Body of pancreas (tissue), 4 donors: ENCODE data around the gene GNAI1.

Experiments used
- POLR2A ChIP-seq, 3 donors: fragments of 450-650 bp; IDR thresholded peaks; one replicate each; pipeline ENCODE4 v1.6.1; 2016; ENCODE audit warnings: antibody characterized with exemption in 3 of 3, mild to moderate bottlenecking in 2 of 3
- TF ChIP-seq, protein P1 (sequence below), 7 experiments: fragments of 450-650 bp in 4 of 7; fragments of 200-600 bp in 3 of 7; sonication (generic) in 3 of 7; IDR thresholded peaks; one replicate each; pipeline ENCODE4 v1.5.1; 2016 to 2019; ENCODE audit warnings: antibody characterized with exemption in 7 of 7

GRCh38 chr7:80224415-80224814, 89.8 kb downstream of the GNAI1 start:
- TF ChIP-seq, protein P1, sequence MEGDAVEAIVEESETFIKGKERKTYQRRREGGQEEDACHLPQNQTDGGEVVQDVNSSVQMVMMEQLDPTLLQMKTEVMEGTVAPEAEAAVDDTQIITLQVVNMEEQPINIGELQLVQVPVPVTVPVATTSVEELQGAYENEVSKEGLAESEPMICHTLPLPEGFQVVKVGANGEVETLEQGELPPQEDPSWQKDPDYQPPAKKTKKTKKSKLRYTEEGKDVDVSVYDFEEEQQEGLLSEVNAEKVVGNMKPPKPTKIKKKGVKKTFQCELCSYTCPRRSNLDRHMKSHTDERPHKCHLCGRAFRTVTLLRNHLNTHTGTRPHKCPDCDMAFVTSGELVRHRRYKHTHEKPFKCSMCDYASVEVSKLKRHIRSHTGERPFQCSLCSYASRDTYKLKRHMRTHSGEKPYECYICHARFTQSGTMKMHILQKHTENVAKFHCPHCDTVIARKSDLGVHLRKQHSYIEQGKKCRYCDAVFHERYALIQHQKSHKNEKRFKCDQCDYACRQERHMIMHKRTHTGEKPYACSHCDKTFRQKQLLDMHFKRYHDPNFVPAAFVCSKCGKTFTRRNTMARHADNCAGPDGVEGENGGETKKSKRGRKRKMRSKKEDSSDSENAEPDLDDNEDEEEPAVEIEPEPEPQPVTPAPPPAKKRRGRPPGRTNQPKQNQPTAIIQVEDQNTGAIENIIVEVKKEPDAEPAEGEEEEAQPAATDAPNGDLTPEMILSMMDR (IDR thresholded peaks at IDR 0.05): no peak
- TF ChIP-seq POLR2A (IDR thresholded peaks at IDR 0.05): no peak
